ENCODE data around the gene FOXL2.

Gene FOXL2

GRCh38 chr3:138946663-138947494, at the start of gene FOXL2, which contains the start of gene FOXL2NB:
TSS of gene FOXL2 (minus strand) at chr3:138947137. CDS start at chr3:138946722, 415 bp downstream.
TSS of gene FOXL2NB (plus strand) at chr3:138947217. CDS start at chr3:138947365, 148 bp downstream.
- DNase-seq = peak; percentile 28

DNA sequence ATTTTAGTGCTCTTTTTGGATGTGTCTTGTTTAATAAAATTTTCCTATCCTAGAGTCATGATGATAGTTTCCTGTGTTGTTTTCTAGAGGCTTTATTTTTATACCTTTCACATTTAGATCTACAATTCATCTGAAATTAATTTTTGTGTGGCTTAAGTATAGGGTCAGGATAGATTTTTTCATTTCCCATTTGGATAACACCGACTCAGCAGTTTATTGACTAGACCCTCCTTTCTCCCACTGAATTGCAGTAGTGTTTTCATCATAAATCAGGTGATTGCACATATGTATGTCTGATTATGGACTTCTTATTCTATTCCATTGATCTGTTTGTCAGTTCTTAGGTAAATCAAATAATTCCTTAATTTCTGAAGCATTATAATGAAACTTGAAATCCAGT, 48.8 kb upstream of the FOXL2 start:
- DNase-seq = no peak

DNA sequence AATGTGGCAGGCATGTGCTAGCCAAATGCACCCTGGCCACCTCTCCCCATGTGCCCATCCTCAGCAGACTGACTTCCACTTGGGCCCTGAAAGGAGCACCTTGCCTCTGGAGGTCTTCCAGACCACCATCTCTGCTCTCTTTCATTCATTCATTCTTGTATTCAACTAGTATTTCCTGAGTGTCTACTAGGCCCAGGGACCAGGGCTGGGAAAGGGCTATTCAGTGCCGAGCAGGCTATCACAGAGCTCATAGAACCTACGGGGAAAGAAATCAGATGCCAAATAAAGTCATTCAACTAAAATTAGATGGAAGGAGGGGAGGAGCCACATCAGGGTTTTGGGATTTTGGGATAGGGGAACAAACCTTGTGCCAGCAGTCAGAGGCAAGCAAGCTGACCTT, 40.2 kb upstream of the FOXL2 start:
- DNase-seq = no peak

- DNase-seq = no peak
Measured at GRCh38 chr3:138985932-138986331, 39.0 kb upstream of the FOXL2 start.

DNA sequence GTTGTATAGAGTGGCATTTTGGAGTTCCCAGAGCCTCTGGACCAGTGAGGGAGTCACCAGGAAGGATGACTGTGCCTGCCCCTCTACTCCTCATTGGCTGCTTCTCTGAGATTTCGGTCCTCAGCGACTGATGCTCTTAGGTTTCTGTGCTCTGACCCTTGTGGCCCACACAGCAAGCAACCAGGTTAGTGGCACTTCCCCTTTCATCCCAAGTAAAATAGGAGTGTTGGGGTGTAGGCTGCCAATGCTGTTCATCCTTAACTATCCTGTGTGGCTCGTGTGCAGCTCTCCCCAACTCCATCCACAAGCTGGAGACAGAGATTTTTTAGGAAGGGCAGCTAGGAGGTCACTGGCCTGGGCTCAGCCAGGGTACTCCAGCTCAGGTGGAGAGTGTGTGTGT, 37.9 kb upstream of the FOXL2 start:
- DNase-seq = no peak

DNA sequence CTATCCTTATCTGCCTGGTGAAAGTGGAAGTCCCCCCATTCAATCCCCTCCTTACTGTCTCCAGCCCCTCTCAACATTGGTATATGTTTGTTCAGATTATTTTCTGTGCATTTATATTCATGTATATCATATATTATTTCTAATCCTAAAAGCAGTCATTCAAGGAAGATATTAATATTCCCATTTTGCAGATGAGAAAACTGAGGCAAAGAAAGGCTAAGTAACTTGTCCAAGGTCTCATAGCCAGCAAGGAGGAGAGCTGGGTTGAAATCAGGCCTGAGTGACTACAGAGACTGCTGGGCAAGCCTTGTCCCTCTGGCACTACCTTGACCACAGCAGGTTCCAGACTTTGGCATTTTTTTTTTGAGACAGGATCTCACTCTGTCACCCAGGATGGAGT, 29.1 kb upstream of the FOXL2 start:
- no peak for DNase-seq

GRCh38 chr3:138975351-138975750, 28.4 kb upstream of the FOXL2 start:
- DNase-seq = no peak

DNA sequence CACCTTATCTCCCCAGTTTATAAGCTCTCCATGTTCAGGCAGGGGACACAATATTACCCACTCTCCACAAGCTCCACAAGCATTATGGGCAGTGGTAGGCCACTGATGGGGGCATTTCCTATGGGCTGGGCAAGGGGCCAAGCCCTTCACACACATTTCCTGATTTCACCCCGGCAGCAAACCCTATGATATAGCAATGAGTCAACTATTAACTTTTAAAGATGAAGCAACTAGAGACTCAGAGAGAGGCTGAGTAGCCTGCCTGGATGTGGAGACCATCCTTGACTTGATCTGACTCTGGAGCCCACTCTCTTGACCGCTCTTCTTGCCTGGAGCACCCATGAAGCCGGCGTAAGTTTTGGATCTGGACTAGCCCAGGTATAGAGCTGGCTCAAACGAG, 27.5 kb upstream of the FOXL2 start:
- DNase-seq = no peak

DNA sequence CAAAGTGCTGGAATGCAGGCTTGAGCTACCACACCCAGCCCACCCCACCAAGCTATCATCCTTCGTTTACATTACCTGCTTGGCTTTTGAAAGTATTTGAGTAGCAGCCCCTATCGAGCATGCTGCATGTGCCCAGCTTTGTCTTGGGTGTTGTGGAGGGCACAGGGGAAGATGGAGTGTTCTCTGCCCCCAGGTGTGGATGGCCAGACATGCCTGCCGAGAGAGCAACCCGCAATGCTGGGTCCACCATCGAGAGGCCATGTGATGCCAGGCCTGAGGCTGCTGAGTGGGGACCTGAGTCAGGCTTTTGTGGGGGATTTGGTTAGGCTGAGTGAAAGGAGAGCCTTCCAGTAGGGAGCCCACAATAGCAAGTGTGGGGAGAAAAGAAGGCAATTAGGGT, 26.0 kb upstream of the FOXL2 start:
- no peak for DNase-seq

DNA sequence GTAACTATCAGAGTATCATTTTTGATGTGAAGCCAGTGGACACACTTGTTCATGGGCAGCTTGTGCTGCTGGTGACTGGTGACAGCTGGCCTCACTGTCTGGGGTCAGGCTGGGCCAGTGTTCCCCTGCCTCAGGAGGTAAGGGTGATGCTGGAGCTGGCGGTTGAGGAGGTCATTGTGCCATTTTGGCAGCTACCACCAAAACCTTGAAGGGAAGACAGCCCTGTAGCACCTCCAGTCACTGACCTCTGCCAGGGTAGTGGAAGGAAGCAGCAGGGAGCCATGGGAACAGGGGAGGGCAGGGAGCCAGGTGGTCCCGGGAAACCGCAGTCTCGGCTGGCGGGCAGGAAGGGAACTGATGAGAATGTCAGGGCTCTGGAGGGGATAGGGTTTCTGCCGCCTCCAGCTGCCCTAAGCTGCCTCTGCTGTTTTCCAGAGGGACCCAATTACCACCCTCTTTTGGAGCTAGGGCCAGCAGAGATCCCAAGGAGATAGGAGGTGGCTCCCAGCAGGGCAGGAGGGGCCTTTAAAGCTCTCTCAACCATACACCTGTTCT, 24.9 kb upstream of the FOXL2 start:
- no peak for DNase-seq

DNA sequence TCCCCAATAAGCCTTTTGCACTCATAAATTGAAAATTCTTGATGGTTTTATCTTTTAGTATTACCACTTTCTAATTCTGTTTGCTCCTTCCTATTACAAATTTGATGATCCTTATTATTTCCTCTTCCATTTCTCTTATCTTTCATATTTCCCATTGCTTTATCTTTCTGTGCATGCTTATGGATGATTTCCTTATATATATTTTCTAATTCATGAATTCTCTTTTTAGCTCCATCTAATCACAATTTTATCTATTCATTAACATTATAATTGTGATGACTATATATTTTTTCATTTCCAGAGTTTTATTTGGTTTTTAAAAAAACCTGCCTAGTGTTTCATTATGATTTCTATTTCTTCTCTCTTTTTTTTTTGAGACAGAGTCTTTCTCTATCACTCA, 18.0 kb upstream of the FOXL2 start:
- DNase-seq = no peak

- DNase-seq = no peak
Measured at GRCh38 chr3:138964264-138964663, 17.3 kb upstream of the FOXL2 start.

GRCh38 chr3:138962854-138963560, 16.1 kb upstream of the FOXL2 start:
- DNase-seq = no peak

DNA sequence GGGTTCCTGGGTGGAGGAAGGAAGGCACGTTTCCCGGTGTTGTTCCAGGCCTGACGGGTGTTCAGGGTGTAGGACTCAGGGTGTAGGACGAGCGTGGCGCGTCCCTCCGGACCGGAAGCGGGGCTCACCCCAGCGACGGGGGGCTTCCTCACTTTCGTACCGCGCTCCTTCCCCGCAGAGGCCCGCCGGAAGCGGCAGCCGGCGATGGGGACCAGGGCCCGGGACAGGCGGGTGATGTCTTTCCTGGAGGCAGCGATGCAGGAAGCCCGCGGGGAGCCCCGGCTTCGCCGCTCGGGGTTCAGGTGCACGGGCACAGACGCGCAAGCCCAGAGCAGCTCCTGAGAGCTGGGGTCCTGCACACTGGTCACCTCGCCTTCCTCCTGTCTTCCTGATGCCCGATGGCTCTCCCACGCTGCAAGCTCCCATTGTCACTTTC, 13.5 kb upstream of the FOXL2 start:
- no peak for DNase-seq

DNA sequence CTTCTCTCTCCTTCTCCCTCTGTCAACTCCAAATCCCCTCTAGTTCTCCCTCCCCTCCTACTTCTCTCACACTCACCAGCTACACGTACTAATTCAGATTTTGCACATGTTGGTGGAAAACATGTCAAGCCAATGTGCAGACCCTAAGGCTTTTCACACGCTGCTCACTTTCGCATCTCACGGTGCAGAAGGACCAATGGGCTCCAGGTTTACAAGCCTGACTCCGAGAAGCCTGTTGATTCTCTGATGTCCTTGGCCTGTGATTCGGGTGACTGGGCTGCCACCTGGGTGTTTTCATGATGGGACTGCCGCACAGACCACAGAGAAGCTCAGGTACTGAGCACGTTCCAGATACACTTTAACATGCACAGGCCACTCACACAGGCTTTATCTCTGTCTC, 3.8 kb upstream of the FOXL2 start:
- DNase-seq = no peak

DNA sequence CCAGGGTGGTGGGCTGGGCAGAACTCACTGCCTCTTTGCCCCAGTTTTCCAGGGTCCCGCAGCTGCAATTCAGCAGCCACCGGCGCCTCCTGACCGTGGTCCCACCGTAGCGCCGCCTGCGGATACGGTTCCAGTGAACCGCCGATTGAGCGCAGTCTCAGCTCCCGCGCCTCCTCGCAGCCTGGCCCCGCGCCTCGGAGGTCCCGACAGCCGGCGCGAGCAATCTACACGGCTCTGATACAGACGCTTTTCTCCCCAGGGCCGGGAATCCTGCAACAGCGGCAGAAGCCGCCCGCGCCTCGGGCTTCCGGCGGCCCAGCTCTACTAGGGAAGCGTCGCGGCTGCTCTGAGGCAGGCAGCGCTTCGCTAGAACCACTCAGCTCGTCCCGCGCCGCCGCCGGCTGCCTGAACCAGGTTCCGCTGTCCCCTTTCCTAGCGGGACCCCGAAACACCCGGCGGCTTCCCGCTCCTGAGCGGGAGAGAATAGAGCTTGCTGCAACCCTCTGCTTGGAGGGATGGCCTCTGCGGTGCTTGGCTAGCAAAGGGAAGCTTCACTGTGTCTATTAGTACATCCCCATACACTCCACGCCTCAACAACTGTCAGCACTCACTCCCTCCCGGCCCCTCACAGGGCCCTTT, 3.2 kb upstream of the FOXL2 start:
- DNase-seq = no peak

DNA sequence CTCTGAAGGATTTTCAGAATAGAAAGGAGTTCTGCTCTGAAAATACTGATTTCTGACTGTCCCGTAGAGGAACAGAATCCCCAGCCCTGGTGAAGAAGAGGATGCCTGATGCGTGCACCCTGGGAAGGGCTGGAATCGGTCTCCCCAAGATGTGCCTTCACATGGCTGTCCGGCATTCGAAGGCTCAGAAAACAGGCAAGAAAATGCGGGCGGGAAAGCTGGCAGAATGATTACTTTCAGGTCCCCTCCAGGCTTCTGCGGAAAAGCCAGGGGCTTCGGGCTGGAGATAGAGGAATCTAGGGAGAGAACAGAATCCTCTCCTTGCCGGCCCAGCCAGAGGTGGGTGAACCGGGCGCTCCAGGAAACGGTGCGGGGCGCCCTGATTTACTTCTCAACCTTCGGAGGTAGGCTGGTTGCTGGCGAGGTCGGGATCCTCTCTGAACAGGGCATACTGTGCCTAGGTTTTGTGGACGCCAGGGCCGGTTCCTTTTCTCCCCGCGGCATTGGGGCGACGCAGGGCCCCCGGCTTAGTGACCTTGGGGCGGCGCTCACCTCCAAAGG, 2.6 kb upstream of the FOXL2 start:
- DNase-seq = no peak

GRCh38 chr3:138949002-138949418, 2.1 kb upstream of the FOXL2 start:
- no peak for DNase-seq

- no peak for DNase-seq
Measured at GRCh38 chr3:138948371-138949001, 1.5 kb upstream of the FOXL2 start.

DNA sequence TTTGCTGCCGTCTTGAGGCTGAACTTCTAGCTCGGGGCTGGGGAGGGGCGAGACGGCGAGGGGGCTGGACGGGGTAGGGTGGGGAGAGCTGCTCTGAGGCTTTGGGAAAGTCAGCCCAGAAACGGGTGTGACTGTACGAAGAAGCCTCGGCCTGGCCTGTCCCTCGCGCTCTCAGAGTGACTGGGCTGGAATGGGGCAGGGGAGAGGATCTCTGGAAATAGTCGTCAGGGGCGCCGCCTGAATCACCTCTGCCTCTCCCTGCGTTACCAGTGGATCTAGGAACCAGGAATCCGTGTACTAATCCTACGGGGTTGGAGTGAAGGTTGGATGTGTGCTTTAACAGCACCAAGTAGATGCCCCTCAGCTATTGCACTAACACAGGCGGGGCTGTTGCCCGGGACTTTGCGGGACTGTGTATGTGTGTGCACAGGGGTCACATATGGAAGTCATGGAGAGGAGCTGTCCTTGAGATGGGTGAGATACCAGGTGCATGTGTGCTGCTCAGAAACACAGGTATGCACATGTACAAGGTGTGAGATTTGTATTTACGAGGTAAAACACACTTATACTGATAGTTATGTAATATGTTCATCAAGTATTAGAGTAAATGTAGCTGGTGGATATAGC, 671 bp upstream of the FOXL2 start:
- DNase-seq = no peak

DNA sequence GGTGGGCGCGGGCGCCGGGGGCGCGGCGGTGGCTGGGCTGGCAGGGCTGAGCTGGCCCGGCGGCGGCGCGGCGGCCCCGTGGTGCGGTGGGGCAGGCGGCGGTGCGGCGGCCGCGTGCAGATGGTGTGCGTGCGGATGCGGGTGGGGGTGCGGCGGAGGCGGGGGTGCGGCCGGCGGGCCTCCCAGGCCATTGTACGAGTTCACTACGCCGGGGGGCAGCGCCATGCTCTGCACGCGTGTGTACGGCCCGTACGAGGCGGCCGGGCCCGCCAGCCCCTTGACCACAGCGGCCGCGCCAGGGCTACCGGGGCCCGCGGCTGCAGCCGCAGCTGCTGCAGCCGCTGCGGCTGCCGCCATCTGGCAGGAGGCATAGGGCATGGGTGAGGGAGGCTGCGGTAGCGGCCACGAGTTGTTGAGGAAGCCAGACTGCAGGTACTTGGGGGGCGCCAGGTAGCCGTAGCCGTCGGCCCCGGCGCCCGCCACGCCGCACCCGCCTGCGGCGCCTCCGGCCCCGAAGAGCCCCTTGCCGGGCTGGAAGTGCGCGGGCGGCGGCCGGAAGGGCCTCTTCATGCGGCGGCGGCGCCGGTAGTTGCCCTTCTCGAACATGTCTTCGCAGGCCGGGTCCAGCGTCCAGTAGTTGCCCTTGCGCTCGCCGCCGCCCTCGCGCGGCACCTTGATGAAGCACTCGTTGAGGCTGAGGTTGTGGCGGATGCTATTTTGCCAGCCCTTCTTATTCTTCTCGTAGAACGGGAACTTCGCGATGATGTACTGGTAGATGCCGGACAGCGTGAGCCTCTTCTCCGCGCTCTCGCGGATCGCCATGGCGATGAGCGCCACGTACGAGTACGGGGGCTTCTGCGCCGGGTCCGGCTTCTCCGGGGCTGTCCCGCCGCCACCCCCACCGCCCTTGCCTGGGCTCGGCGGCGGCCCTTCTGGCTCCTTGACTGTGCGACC, 951 bp downstream of the FOXL2 start:
- DNase-seq = peak; percentile 19
